Suprapubic skin (tissue), 3 donors: ENCODE data around the gene MGP.

Experiments used
- EP300 ChIP-seq: sonication (generic); formaldehyde crosslinking; IDR thresholded peaks from one replicate; pipeline ENCODE4 v1.6.1; 2017; ENCODE audit warnings: antibody characterized with exemption
- POLR2A ChIP-seq, 2 donors: fragments of 450-650 bp; IDR thresholded peaks; one replicate each; pipeline ENCODE4 v1.6.1; 2017; ENCODE audit warnings: antibody characterized with exemption in 2 of 2, mild to moderate bottlenecking in 2 of 2, moderate library complexity in 2 of 2
- TF ChIP-seq, protein P1 (sequence below), 2 donors: fragments of 200-600 bp in 1 of 2; fragments of 450-650 bp in 1 of 2; sonication (generic) in 1 of 2; IDR thresholded peaks; one replicate each; pipeline ENCODE4 v1.5.1; 2016 to 2019; ENCODE audit warnings: antibody characterized with exemption in 2 of 2, mild to moderate bottlenecking in 1 of 2, moderate library complexity in 1 of 2

DNA sequence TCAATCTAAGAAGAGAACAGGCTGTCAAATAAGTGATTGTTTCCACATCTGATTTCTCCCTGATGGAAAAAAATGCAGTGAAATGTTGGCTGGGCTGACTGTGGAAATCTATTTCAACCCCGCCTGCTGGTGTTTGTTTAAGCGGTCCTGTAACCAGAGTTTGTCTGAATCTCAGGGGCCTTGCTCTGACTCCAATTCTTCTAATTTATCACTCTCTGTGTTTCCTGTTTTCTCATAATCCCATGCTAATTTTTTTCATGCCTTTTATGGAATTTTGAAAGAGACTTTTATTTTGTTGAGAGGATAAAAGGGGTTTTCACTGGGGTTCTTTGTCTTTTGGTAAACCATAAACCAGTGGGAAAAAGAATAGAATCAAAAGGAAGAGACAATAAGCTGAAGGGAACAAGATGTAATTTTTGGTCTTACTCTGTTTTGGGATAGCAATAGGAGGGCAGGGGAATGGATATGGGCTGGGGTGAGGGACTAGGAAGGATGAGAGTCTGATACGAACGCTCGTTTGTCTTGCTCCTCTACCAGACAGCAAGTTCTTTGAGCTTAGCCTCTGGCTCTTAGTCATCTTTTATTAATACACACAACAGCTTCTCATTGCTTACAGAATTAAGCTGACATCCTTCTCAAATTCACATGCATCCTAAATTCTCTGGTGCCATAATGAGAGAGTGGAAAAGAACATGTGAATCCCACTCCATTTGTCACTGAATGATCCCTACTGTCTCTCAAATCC is 8.0 kb upstream of the MGP start:
- TF ChIP-seq POLR2A (IDR thresholded peaks at IDR 0.05) = no peak
- TF ChIP-seq, protein P1, sequence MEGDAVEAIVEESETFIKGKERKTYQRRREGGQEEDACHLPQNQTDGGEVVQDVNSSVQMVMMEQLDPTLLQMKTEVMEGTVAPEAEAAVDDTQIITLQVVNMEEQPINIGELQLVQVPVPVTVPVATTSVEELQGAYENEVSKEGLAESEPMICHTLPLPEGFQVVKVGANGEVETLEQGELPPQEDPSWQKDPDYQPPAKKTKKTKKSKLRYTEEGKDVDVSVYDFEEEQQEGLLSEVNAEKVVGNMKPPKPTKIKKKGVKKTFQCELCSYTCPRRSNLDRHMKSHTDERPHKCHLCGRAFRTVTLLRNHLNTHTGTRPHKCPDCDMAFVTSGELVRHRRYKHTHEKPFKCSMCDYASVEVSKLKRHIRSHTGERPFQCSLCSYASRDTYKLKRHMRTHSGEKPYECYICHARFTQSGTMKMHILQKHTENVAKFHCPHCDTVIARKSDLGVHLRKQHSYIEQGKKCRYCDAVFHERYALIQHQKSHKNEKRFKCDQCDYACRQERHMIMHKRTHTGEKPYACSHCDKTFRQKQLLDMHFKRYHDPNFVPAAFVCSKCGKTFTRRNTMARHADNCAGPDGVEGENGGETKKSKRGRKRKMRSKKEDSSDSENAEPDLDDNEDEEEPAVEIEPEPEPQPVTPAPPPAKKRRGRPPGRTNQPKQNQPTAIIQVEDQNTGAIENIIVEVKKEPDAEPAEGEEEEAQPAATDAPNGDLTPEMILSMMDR (IDR thresholded peaks at IDR 0.05) = no peak
- TF ChIP-seq EP300 = no peak
